Trophoblast cell (in vitro differentiated cells and primary cell): Measurements from ENCODE around the gene MKKS.
A peak's percentile ranks its signal among the peaks of the same experiment; 100 is the strongest.

ENCODE experiments used
- DNase-seq, 2 donors: peaks; one replicate each; pipeline ENCODE4 v3.0.0-alpha.2; 2016
- H2AFZ ChIP-seq: 2 replicates; pipeline ENCODE4 v1.6.1; 2013; ENCODE audit warnings: low read length, moderate library complexity, mild to moderate bottlenecking; ENCODE audit not compliant: insufficient read depth, poor library complexity
- H2AK5ac ChIP-seq: 2 replicates; pipeline ENCODE4 v1.6.1; 2013; ENCODE audit warnings: mild to moderate bottlenecking, low read length
- H2BK120ac ChIP-seq: 2 replicates; pipeline ENCODE4 v1.6.1; 2013; ENCODE audit warnings: low read length, mild to moderate bottlenecking, moderate library complexity; ENCODE audit not compliant: insufficient read depth, poor library complexity
- H2BK12ac ChIP-seq: 2 replicates; pipeline ENCODE4 v1.6.1; 2013; ENCODE audit warnings: mild to moderate bottlenecking, low read length, moderate library complexity
- H2BK5ac ChIP-seq: 2 replicates; pipeline ENCODE4 v1.6.1; 2013; ENCODE audit warnings: low read length, low read depth, moderate library complexity, mild to moderate bottlenecking; ENCODE audit not compliant: poor library complexity
- H3K14ac ChIP-seq: 2 replicates; pipeline ENCODE4 v1.6.1; 2013; ENCODE audit warnings: mild to moderate bottlenecking, low read length
- H3K18ac ChIP-seq: 2 replicates; pipeline ENCODE4 v1.6.1; 2013; ENCODE audit warnings: mild to moderate bottlenecking, low read length
- H3K23ac ChIP-seq: 2 replicates; pipeline ENCODE4 v1.6.1; 2013; ENCODE audit warnings: low read length
- H3K27ac ChIP-seq: 2 replicates; pipeline ENCODE4 v1.5.1; 2013; ENCODE audit warnings: low read depth, mild to moderate bottlenecking, inconsistent platforms, low read length, moderate library complexity
- H3K27me3 ChIP-seq: 2 replicates; pipeline ENCODE4 v1.6.1; 2013; ENCODE audit warnings: inconsistent platforms, mild to moderate bottlenecking, low read length, moderate library complexity; ENCODE audit not compliant: insufficient read depth
- H3K36me3 ChIP-seq, 2 experiments: 1 replicate in 1 of 2; 2 replicates in 1 of 2; pipeline ENCODE4 v1.6.1; 2013; ENCODE audit warnings: low read length in 2 of 2, mild to moderate bottlenecking in 2 of 2, moderate library complexity in 1 of 2; ENCODE audit not compliant: insufficient read depth in 2 of 2, control insufficient read depth in 1 of 2
- H3K4ac ChIP-seq: 2 replicates; pipeline ENCODE4 v1.6.1; 2013; ENCODE audit warnings: low read depth, mild to moderate bottlenecking, low read length, moderate library complexity
- H3K4me1 ChIP-seq, 2 experiments: 1 replicate in 1 of 2; 2 replicates in 1 of 2; pipeline ENCODE4 v1.6.1; 2013; ENCODE audit warnings: low read length in 2 of 2, mild to moderate bottlenecking in 2 of 2, moderate library complexity in 1 of 2; ENCODE audit not compliant: insufficient read depth in 2 of 2, control insufficient read depth in 1 of 2
- H3K4me2 ChIP-seq: 2 replicates; pipeline ENCODE4 v1.6.1; 2013; ENCODE audit warnings: inconsistent platforms, mild to moderate bottlenecking, low read length, moderate library complexity
- H3K4me3 ChIP-seq: 2 replicates; pipeline ENCODE4 v1.5.1; 2013; ENCODE audit warnings: mild to moderate bottlenecking, low read depth, low read length, inconsistent platforms
- H3K79me1 ChIP-seq: one replicate; pipeline ENCODE4 v1.6.1; 2013; ENCODE audit warnings: low read length
- H3K79me2 ChIP-seq: 2 replicates; pipeline ENCODE4 v1.6.1; 2013; ENCODE audit warnings: low read length, mild to moderate bottlenecking; ENCODE audit not compliant: control insufficient read depth, insufficient read depth, poor library complexity
- H3K9ac ChIP-seq: 2 replicates; pipeline ENCODE4 v1.6.1; 2013; ENCODE audit warnings: mild to moderate bottlenecking, low read length
- H3K9me3 ChIP-seq: 2 replicates; pipeline ENCODE4 v1.6.1; 2013; ENCODE audit warnings: low read depth, mild to moderate bottlenecking, control low read depth, inconsistent platforms, low read length; ENCODE audit not compliant: insufficient read depth
- H4K12ac ChIP-seq: 2 replicates; pipeline ENCODE4 v1.6.1; 2013; ENCODE audit warnings: low read depth, mild to moderate bottlenecking, low read length, moderate library complexity
- H4K8ac ChIP-seq: 2 replicates; pipeline ENCODE4 v1.6.1; 2013; ENCODE audit warnings: low read depth, mild to moderate bottlenecking, low read length, moderate library complexity
- H4K91ac ChIP-seq: one replicate; pipeline ENCODE4 v1.6.1; 2013; ENCODE audit warnings: low read depth, mild to moderate bottlenecking, low read length, moderate library complexity
- WGBS: extraction: QIAGEN DNeasy Blood & Tissue Kit; methylation state at CpG from one replicate; pipeline ENCODE4 v1.1.7; 2013; ENCODE audit warnings: missing lambda C conversion rate; ENCODE audit not compliant: insufficient read length, insufficient coverage; ENCODE audit errors: extremely low coverage; 5-methylcytosine and 5-hydroxymethylcytosine counted together

The MKKS gene

DNA sequence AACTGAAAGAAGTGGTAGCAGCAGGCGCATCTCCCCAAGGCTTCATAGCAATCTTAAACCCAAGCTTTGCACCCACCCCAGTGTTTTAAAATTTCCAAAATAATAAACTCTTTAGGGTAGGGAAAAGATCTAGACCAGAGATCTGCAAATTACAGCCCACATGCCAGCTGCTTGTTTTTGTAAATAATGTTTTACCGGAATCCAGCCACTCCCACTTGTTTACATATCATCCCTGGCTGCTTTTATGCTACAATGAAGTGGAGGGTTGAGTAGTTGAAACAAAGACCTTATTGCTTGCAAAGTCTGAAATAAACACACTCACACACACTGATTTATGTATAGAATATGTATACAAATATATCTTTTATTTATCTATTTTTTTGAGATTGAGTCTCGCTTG is 31.1 kb upstream of the MKKS start:
- no peak overlapping the region for H3K14ac ChIP-seq
- H3K4me2 ChIP-seq = peak overlapping the region; percentile 14
- peaks cover 10% of the 10 kb centered on the region for H3K79me1 ChIP-seq

DNA sequence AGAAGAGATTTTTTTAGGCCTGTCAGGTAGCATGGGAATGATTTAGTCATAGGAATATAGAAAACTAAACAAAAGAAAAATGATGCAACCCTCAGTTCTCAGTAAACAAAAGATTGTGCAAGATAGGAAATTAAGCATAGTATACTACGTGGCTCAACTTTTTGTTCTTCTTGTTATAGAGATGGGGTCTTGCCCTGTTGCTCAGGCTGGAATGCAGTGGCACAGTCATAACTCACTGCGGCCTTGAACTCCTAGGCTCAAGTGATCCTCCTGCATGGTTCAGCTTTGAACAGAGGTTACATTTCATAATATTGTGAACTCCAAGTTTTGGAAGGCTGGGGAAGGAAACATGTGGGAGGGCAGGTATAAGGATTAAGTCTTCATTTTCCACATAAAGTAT is 29.6 kb upstream of the MKKS start:
- Histone ChIP-seq H3K27ac (no peak overlapping the region), H2BK5ac (no peak overlapping the region), H3K4ac (no peak overlapping the region), H3K18ac (no peak overlapping the region), H4K12ac (no peak overlapping the region), H4K8ac (no peak overlapping the region), H2AFZ (no peak overlapping the region), H4K91ac (no peak overlapping the region), H3K4me2 (no peak overlapping the region), H3K9ac (no peak overlapping the region), H2BK120ac (no peak overlapping the region), H2AK5ac (no peak overlapping the region), H3K4me3 (no peak overlapping the region), H3K23ac (no peak overlapping the region), H3K79me1 (peaks cover 8% of the 10 kb centered on the region), H3K27me3 (no peaks in the 10 kb centered on the region), H3K36me3 (peaks cover 0 to 1% of the 10 kb centered on the region in 2 experiments), H3K14ac (no peak overlapping the region), H3K79me2 (no peaks in the 10 kb centered on the region), H3K9me3 (no peaks in the 10 kb centered on the region), H3K4me1 (peaks cover 6 to 10% of the 10 kb centered on the region in 2 experiments), H2BK12ac (peak overlapping the region; percentile 43)
- DNase-seq = no peak
- no CpG with 5 or more reads among the region's 2 CpGs for WGBS

More for the DNA sequence above, 31.1 kb upstream of the MKKS start:
- Histone ChIP-seq H3K79me2 (no peaks in the 10 kb centered on the region), H2AFZ (no peak overlapping the region), H3K9me3 (no peaks in the 10 kb centered on the region), H3K4me1 (peaks cover 9 to 15% of the 10 kb centered on the region in 2 experiments), H4K91ac (peak overlapping the region; percentile 83), H3K23ac (no peak overlapping the region), H2BK120ac (peak overlapping the region; percentile 76), H3K4me3 (no peak overlapping the region), H3K18ac (peak overlapping the region; percentile 95), H3K27me3 (no peaks in the 10 kb centered on the region), H3K36me3 (peaks cover 0 to 1% of the 10 kb centered on the region in 2 experiments), H2BK5ac (peak overlapping the region; percentile 93), H2AK5ac (no peak overlapping the region), H3K27ac (peak overlapping the region; percentile 22), H4K12ac (no peak overlapping the region), H3K4ac (peak overlapping the region; percentile 86), H4K8ac (peak overlapping the region; percentile 67), H2BK12ac (no peak overlapping the region), H3K9ac (no peak overlapping the region)
- WGBS = no CpG with 5 or more reads among the region's 3 CpGs
- no peak for DNase-seq

DNA sequence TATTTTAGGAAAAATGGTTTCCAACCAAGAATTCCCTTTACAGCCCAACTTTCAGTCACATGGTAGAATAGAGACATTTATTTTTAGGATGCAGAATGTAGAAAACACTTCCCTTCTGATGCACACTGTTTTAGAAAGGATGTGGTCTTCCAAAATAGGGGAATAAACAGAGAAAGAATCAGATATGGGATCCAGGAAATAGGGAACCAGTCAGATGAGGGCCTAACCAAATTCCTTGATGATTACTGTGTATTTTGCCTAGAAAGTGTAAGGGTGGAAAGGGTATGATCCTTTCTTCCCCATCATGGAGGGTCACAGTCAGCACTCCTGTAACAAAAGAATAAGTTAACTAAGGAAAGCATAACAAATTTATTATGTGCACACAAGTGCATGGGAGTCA is 28.5 kb upstream of the MKKS start:
- no peak overlapping the region for H4K12ac ChIP-seq

DNA sequence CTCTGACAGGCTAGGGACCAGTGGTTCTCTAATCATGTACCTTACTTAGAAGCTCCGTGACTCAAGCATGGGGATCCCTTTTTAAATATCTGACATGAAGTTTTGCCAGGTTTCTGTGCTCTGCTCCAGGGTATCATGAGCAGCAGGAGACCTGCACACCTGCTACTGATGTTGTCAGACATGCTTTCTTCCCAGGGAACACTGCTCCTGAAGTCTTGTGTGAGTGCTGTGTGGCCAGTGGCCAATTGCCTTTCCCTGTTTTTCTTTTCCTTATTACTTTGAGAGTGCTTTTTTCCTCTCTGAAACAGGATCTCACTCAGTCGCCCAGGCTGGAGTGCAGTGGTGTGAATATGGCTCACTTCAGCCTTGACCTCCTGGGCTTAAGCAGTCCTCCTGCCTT is 27.5 kb upstream of the MKKS start:
- Histone ChIP-seq H3K36me3 (peaks cover 0 to 1% of the 10 kb centered on the region in 2 experiments), H3K79me1 (peaks cover 6% of the 10 kb centered on the region), H2AK5ac (no peak overlapping the region), H3K79me2 (no peaks in the 10 kb centered on the region), H3K9ac (no peak overlapping the region), H3K4me1 (peaks cover 6 to 9% of the 10 kb centered on the region in 2 experiments), H4K8ac (no peak overlapping the region), H3K9me3 (no peaks in the 10 kb centered on the region), H2AFZ (no peak overlapping the region), H2BK12ac (no peak overlapping the region), H3K4me2 (no peak overlapping the region), H4K12ac (no peak overlapping the region), H2BK120ac (no peak overlapping the region), H3K27me3 (no peaks in the 10 kb centered on the region), H3K18ac (no peak overlapping the region), H3K27ac (no peak overlapping the region), H3K14ac (no peak overlapping the region), H3K23ac (no peak overlapping the region), H2BK5ac (no peak overlapping the region), H4K91ac (no peak overlapping the region), H3K4ac (no peak overlapping the region), H3K4me3 (no peak overlapping the region)
- no peak for DNase-seq
- WGBS = no CpG with 5 or more reads among the region's 2 CpGs

More for the DNA sequence above, 28.5 kb upstream of the MKKS start:
- no peaks in the 10 kb centered on the region for H3K79me2 ChIP-seq
- no peak overlapping the region for H3K18ac ChIP-seq
- peaks cover 0 to 1% of the 10 kb centered on the region in 2 experiments for H3K36me3 ChIP-seq
- H2BK120ac ChIP-seq = no peak overlapping the region
- H3K23ac ChIP-seq = no peak overlapping the region
- H3K14ac ChIP-seq = no peak overlapping the region
- no peaks in the 10 kb centered on the region for H3K9me3 ChIP-seq
- no peak overlapping the region for H2AFZ ChIP-seq
- H3K4me3 ChIP-seq = no peak overlapping the region
- H4K91ac ChIP-seq = no peak overlapping the region
- H2AK5ac ChIP-seq = no peak overlapping the region
- H3K27me3 ChIP-seq = no peaks in the 10 kb centered on the region
- H3K27ac ChIP-seq = no peak overlapping the region
- H3K9ac ChIP-seq = no peak overlapping the region
- H2BK12ac ChIP-seq = no peak overlapping the region
- DNase-seq = no peak
- no peak overlapping the region for H2BK5ac ChIP-seq
- no peak overlapping the region for H3K4me2 ChIP-seq
- peaks cover 6 to 9% of the 10 kb centered on the region in 2 experiments for H3K4me1 ChIP-seq
- H3K4ac ChIP-seq = no peak overlapping the region
- peaks cover 8% of the 10 kb centered on the region for H3K79me1 ChIP-seq
- H4K8ac ChIP-seq = no peak overlapping the region
